DOHH2 (cell line): ENCODE results near the gene PRTN3.
A peak's percentile ranks its signal among the peaks of the same experiment; 100 is the strongest.

ENCODE experiments used
- H3F3A ChIP-seq: fragments of 200-600 bp; sonication (generic), shearing (Covaris generic); 2 replicates; pipeline ENCODE4 v1.6.0; 2016; ENCODE audit warnings: antibody characterized with exemption, mild to moderate bottlenecking; ENCODE audit not compliant: control insufficient read depth, insufficient read depth
- H3K27ac ChIP-seq: fragments of 200-600 bp; sonication (generic); 2 replicates; pipeline ENCODE4 v1.5.1; 2014; ENCODE audit warnings: low read depth, mild to moderate bottlenecking, low read length, moderate library complexity
- H3K27me3 ChIP-seq: fragments of 200-600 bp; sonication (generic); 2 replicates; pipeline ENCODE4 v1.6.1; 2014; ENCODE audit warnings: mild to moderate bottlenecking, low read length, mixed read lengths; ENCODE audit not compliant: control insufficient read depth
- H3K36me3 ChIP-seq: fragments of 200-600 bp; sonication (generic); 2 replicates; pipeline ENCODE4 v1.6.1; 2014; ENCODE audit warnings: mild to moderate bottlenecking, low read length, moderate library complexity, mixed read lengths; ENCODE audit not compliant: control insufficient read depth
- H3K4me1 ChIP-seq: fragments of 200-600 bp; sonication (generic); 2 replicates; pipeline ENCODE4 v1.6.1; 2014; ENCODE audit warnings: mild to moderate bottlenecking, low read length, mixed read lengths; ENCODE audit not compliant: control insufficient read depth
- H3K4me2 ChIP-seq: fragments of 200-600 bp; sonication (generic); 2 replicates; pipeline ENCODE4 v1.6.0; 2014; ENCODE audit warnings: mild to moderate bottlenecking, low read length, moderate library complexity
- H3K4me3 ChIP-seq: fragments of 200-600 bp; sonication (generic); 2 replicates; pipeline ENCODE4 v1.5.1; 2014; ENCODE audit warnings: mild to moderate bottlenecking, low read length, mixed read lengths
- H3K79me2 ChIP-seq: fragments of 200-600 bp; sonication (generic); 2 replicates; pipeline ENCODE4 v1.6.1; 2014; ENCODE audit warnings: mild to moderate bottlenecking, low read length, mixed read lengths; ENCODE audit not compliant: control insufficient read depth
- H3K9me2 ChIP-seq: fragments of 200-600 bp; sonication (generic); replicated peaks from 2 replicates; pipeline ENCODE4 v1.6.1; 2014; ENCODE audit warnings: mild to moderate bottlenecking, low read length, mixed read lengths; ENCODE audit not compliant: control insufficient read depth
- H3K9me3 ChIP-seq: fragments of 200-600 bp; sonication (generic); 2 replicates; pipeline ENCODE4 v1.6.1; 2014; ENCODE audit warnings: antibody characterized with exemption, low read length, mixed read lengths; ENCODE audit not compliant: control insufficient read depth, insufficient read depth
- H4K20me1 ChIP-seq: fragments of 200-600 bp; sonication (generic); 2 replicates; pipeline ENCODE4 v1.6.0; 2014; ENCODE audit warnings: low read depth, mild to moderate bottlenecking, antibody characterized with exemption, low read length, moderate library complexity; ENCODE audit not compliant: control insufficient read depth, insufficient read depth
- EZH2phosphoT487 ChIP-seq: fragments of 200-600 bp; sonication (generic); IDR thresholded peaks from 2 replicates; pipeline ENCODE4 v1.6.1; 2017; ENCODE audit warnings: borderline replicate concordance, mild to moderate bottlenecking, antibody characterized with exemption, low read length, moderate library complexity, mixed read lengths
- TF ChIP-seq, protein P1 (sequence below): fragments of 200-600 bp; sonication (generic); IDR thresholded peaks from one replicate; pipeline ENCODE4 v1.5.1; 2014; ENCODE audit warnings: antibody characterized with exemption, mild to moderate bottlenecking, low read depth, low read length; ENCODE audit not compliant: poor library complexity, severe bottlenecking

PRTN3 gene

GRCh38 chr19:872266-872951, 31.6 kb downstream of the PRTN3 start:
- peak overlapping the region; percentile 71 for H3K4me2 ChIP-seq

DNA sequence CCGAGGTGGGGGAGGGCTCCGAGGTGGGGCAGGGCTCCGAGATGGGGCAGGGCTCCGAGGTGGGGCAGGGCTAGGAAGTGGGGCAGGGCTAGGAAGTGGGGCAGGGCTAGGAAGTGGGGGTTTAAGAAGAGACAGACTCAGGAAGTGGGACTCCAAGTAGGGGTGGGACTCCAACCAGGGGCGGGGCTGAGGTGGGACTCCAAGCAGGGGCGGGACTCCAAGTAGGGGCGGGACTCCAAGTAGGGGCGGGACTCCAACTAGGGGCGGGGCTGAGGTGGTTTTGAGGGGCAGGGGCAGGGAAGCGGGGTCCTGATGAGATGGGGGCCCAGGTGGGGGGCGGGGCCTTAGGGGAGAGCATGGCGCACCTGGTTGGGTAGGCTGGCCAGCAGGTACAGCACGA, 32.3 kb downstream of the PRTN3 start:
- no peak overlapping the region for H3K4me3 ChIP-seq
- TF ChIP-seq EZH2phosphoT487: no peak
- TF ChIP-seq, protein P1, sequence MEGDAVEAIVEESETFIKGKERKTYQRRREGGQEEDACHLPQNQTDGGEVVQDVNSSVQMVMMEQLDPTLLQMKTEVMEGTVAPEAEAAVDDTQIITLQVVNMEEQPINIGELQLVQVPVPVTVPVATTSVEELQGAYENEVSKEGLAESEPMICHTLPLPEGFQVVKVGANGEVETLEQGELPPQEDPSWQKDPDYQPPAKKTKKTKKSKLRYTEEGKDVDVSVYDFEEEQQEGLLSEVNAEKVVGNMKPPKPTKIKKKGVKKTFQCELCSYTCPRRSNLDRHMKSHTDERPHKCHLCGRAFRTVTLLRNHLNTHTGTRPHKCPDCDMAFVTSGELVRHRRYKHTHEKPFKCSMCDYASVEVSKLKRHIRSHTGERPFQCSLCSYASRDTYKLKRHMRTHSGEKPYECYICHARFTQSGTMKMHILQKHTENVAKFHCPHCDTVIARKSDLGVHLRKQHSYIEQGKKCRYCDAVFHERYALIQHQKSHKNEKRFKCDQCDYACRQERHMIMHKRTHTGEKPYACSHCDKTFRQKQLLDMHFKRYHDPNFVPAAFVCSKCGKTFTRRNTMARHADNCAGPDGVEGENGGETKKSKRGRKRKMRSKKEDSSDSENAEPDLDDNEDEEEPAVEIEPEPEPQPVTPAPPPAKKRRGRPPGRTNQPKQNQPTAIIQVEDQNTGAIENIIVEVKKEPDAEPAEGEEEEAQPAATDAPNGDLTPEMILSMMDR: no peak
- 0 out of 2 replicates have a peak overlapping the region, but pooled peaks have one; percentile 4 for H3K4me2 ChIP-seq
- H3K36me3 ChIP-seq: no peaks in the 10 kb centered on the region
- no peak overlapping the region for H3K27ac ChIP-seq
- H3F3A ChIP-seq: peaks cover 5% of the 10 kb centered on the region; the same call in 1 of the 2 replicates
- no peaks in the 10 kb centered on the region for H3K79me2 ChIP-seq
- H3K4me1 ChIP-seq: peaks cover 9% of the 10 kb centered on the region
- H3K9me2 ChIP-seq: no peaks in the 10 kb centered on the region
- peaks cover 5% of the 10 kb centered on the region for H4K20me1 ChIP-seq
- H3K27me3 ChIP-seq: no peaks in the 10 kb centered on the region
- H3K9me3 ChIP-seq: no peaks in the 10 kb centered on the region

More at GRCh38 chr19:872266-872951, 31.6 kb downstream of the PRTN3 start:
- peaks cover 9% of the 10 kb centered on the region for H3K4me1 ChIP-seq
- H3K9me2 ChIP-seq: no peaks in the 10 kb centered on the region
- no peaks in the 10 kb centered on the region for H3K27me3 ChIP-seq
- no peaks in the 10 kb centered on the region for H3K9me3 ChIP-seq
- peaks cover 5% of the 10 kb centered on the region for H4K20me1 ChIP-seq
- no peaks in the 10 kb centered on the region for H3K79me2 ChIP-seq
- no peak overlapping the region for H3K27ac ChIP-seq
- H3K36me3 ChIP-seq: no peaks in the 10 kb centered on the region
- no peak for TF ChIP-seq EZH2phosphoT487
- TF ChIP-seq, protein P1: no peak
- peaks cover 5% of the 10 kb centered on the region; the same call in 1 of the 2 replicates for H3F3A ChIP-seq
- H3K4me3 ChIP-seq: peak overlapping the region; percentile 63

- H3K9me2 ChIP-seq: no peaks in the 10 kb centered on the region
- H3K4me3 ChIP-seq: no peak overlapping the region
- H3K27me3 ChIP-seq: no peaks in the 10 kb centered on the region
- no peaks in the 10 kb centered on the region for H3K79me2 ChIP-seq
- no peaks in the 10 kb centered on the region for H3K9me3 ChIP-seq
- H3K4me2 ChIP-seq: 0 out of 2 replicates have a peak overlapping the region, but pooled peaks have one; percentile 4
- H3K4me1 ChIP-seq: peaks cover 9% of the 10 kb centered on the region
- TF ChIP-seq EZH2phosphoT487: no peak
- TF ChIP-seq, protein P1: no peak
- no peaks in the 10 kb centered on the region for H3K36me3 ChIP-seq
- peaks cover 5% of the 10 kb centered on the region for H4K20me1 ChIP-seq
- H3F3A ChIP-seq: peaks cover 5% of the 10 kb centered on the region; the same call in 1 of the 2 replicates
- H3K27ac ChIP-seq: no peak overlapping the region
Measured at GRCh38 chr19:873561-874041, 32.8 kb downstream of the PRTN3 start.
